SK-N-SH (cell line): ENCODE results near the gene LRIG1.

Experiments used
- CHD2 ChIP-seq: fragments of 150-350 bp; IDR thresholded peaks from 2 replicates; pipeline ENCODE4 v1.6.1; 2018; ENCODE audit warnings: low read length; ENCODE audit not compliant: partially characterized antibody
- ELF1 ChIP-seq: IDR thresholded peaks from 2 replicates; pipeline ENCODE4 v1.4.0; 2012
- FOXM1 ChIP-seq: IDR thresholded peaks from 2 replicates; pipeline ENCODE4 v1.4.0; 2012; ENCODE audit warnings: low read depth, mild to moderate bottlenecking
- JUND ChIP-seq: IDR thresholded peaks from 2 replicates; pipeline ENCODE4 v1.4.0; 2012
- MXI1 ChIP-seq: IDR thresholded peaks from 2 replicates; pipeline ENCODE4 v1.6.1; 2012; ENCODE audit warnings: mild to moderate bottlenecking, low read depth, low read length, improper control_type of control experiment
- POLR2AphosphoS5 ChIP-seq: IDR thresholded peaks from 2 replicates; pipeline ENCODE4 v1.6.1; 2012; ENCODE audit warnings: low read depth, low read length
- RCOR1 ChIP-seq: fragments of 150-350 bp; IDR thresholded peaks from 2 replicates; pipeline ENCODE4 v1.6.1; 2017; ENCODE audit warnings: antibody characterized with exemption, low read length
- TF ChIP-seq, protein P1 (sequence below): fragments of 200-600 bp; sonication (generic); IDR thresholded peaks from 2 replicates; pipeline ENCODE4 v1.6.1; 2017; ENCODE audit warnings: antibody characterized with exemption, mild to moderate bottlenecking, moderate library complexity
- TF ChIP-seq, protein P2 (sequence below): IDR thresholded peaks from 2 replicates; pipeline ENCODE4; 2012

DNA sequence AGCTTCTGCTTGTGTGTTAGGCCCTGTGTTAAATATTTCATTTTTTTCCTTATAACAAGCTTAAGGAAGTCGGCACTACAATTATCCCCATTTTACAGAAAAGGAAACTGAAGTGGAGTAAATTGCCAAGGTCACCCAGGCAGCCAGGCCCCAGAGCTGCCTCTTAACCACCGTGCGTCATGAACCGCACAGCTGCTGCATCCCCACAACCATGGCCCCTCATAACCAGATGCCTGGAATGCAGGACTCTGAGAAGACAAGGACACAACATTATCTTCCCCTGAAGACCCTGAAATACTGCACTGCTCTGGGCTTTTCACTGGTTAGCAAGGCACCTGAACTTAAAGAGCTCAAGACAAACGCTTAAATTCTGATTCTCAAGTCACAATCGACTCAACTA lies 14.6 kb downstream of the LRIG1 start:
- TF ChIP-seq CHD2 (no peak), JUND (no peak), RCOR1 (no peak), FOXM1 (no peak), ELF1 (no peak), POLR2AphosphoS5 (no peak), MXI1 (no peak)
- TF ChIP-seq, protein P1, sequence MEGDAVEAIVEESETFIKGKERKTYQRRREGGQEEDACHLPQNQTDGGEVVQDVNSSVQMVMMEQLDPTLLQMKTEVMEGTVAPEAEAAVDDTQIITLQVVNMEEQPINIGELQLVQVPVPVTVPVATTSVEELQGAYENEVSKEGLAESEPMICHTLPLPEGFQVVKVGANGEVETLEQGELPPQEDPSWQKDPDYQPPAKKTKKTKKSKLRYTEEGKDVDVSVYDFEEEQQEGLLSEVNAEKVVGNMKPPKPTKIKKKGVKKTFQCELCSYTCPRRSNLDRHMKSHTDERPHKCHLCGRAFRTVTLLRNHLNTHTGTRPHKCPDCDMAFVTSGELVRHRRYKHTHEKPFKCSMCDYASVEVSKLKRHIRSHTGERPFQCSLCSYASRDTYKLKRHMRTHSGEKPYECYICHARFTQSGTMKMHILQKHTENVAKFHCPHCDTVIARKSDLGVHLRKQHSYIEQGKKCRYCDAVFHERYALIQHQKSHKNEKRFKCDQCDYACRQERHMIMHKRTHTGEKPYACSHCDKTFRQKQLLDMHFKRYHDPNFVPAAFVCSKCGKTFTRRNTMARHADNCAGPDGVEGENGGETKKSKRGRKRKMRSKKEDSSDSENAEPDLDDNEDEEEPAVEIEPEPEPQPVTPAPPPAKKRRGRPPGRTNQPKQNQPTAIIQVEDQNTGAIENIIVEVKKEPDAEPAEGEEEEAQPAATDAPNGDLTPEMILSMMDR: no peak
- TF ChIP-seq, protein P2, sequence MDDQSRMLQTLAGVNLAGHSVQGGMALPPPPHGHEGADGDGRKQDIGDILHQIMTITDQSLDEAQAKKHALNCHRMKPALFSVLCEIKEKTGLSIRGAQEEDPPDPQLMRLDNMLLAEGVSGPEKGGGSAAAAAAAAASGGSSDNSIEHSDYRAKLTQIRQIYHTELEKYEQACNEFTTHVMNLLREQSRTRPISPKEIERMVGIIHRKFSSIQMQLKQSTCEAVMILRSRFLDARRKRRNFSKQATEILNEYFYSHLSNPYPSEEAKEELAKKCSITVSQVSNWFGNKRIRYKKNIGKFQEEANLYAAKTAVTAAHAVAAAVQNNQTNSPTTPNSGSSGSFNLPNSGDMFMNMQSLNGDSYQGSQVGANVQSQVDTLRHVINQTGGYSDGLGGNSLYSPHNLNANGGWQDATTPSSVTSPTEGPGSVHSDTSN: no peak
